Lung (tissue), 12 donors: ENCODE measurements around the gene HSD11B1L. TPM values are rescaled to one million over a fixed set of nuclear protein-coding genes. Genes with fewer than 3 reads are reported as not detected.
A peak's percentile ranks its signal among the peaks of the same experiment; 100 is the strongest.
"Not testable (repeated sequence)": the region's sequence is repeated elsewhere in the genome, so short reads cannot be mapped to it uniquely, and the experiment has no call there.

Experiments used
- ATAC-seq: fragments of 200-7000 bp; cut with Tn5 transposase; one replicate; pipeline ENCODE4 v1.9.1; 2020; ENCODE audit warnings: moderate number of reproducible peaks; ENCODE audit not compliant: insufficient read depth, low FRiP score
- DNase-seq, 3 donors: peaks; one replicate each; pipeline ENCODE4 v3.0.0-alpha.2; 2013 to 2017
- H3K27ac ChIP-seq, 2 donors: one replicate each; pipeline ENCODE4 v1.5.1; 2013; ENCODE audit warnings: mild to moderate bottlenecking in 2 of 2, moderate library complexity in 2 of 2, control low read depth in 1 of 2, inconsistent platforms in 1 of 2, low read depth in 1 of 2, low read length in 1 of 2
- H3K27me3 ChIP-seq, 3 donors: one replicate each; pipeline ENCODE4 v1.5.1; 2013; ENCODE audit warnings: low read length in 2 of 3; ENCODE audit not compliant: control insufficient read depth in 3 of 3, insufficient read depth in 3 of 3
- H3K36me3 ChIP-seq, 4 donors: one replicate each; pipeline ENCODE4 v1.5.1; 2013; ENCODE audit warnings: low read length in 4 of 4, mild to moderate bottlenecking in 1 of 4, moderate library complexity in 1 of 4; ENCODE audit not compliant: control insufficient read depth in 4 of 4, insufficient read depth in 4 of 4
- H3K4me1 ChIP-seq, 5 donors: one replicate each; pipeline ENCODE4 v1.5.1; 2013; ENCODE audit warnings: low read length in 5 of 5, mild to moderate bottlenecking in 2 of 5, moderate library complexity in 1 of 5; ENCODE audit not compliant: control insufficient read depth in 5 of 5, insufficient read depth in 5 of 5
- H3K4me3 ChIP-seq: one replicate; pipeline ENCODE4 v1.5.1; 2013; ENCODE audit warnings: mild to moderate bottlenecking, control low read depth, moderate library complexity
- H3K9ac ChIP-seq, 2 donors: one replicate each; pipeline ENCODE4 v1.5.1; 2013; ENCODE audit warnings: low read length in 2 of 2, control low read depth in 1 of 2; ENCODE audit not compliant: insufficient read depth in 1 of 2
- H3K9me3 ChIP-seq, 4 donors: one replicate each; pipeline ENCODE4 v1.5.1; 2013; ENCODE audit warnings: low read length in 3 of 4, mild to moderate bottlenecking in 1 of 4, moderate library complexity in 1 of 4; ENCODE audit not compliant: control insufficient read depth in 4 of 4, insufficient read depth in 3 of 4
- CTCF ChIP-seq: IDR thresholded peaks from 2 replicates; pipeline ENCODE4 v1.5.1; 2012; ENCODE audit warnings: mild to moderate bottlenecking; ENCODE audit errors: control extremely low read depth, extremely low read depth
- WGBS, 2 donors: extraction: QIAGEN DNeasy Blood & Tissue Kit; methylation state at CpG; one replicate each; pipeline ENCODE4 v1.1.7; 2013; 5-methylcytosine and 5-hydroxymethylcytosine counted together
- polyA plus RNA-seq, 2 donors: library from polyadenylated mRNA; stranded (reverse); fragments of 200-250 nt; gene quantifications; one replicate each; pipeline ENCODE4 v1.2.1, GENCODE V29; 2013
- total RNA-seq, 2 donors: library from RNA; depleted of rRNA in 1 of 2; stranded (reverse); fragments of >200 nt in 1 of 2; gene quantifications; one replicate each; pipeline ENCODE4 v1.2.1, GENCODE V29; 2014 to 2021
- donor health status: control.
- donor health status: control.
- donor health status: Bipolar disorder and iron deficiency.
- donor health status: healthy.
- donor health status: DM: yes; HTN: yes; CAD: no.

HSD11B1L gene
- total and polyA plus RNA-seq, 4 donors: 7.5 to 12.2 (median 9.2) TPM

GRCh38 chr19:5719961-5720790 lies 39.3 kb downstream of the HSD11B1L start, which contains the start of the genes CATSPERD and LONP1:
TSS of gene CATSPERD (plus strand) at chr19:5720637. CDS start at chr19:5720738, 101 bp downstream.
TSS of gene LONP1 (minus strand) at chr19:5720146. CDS start at chr19:5720132, 14 bp downstream.
- Histone ChIP-seq H3K27me3 (no peaks in the 10 kb centered on the region), H3K9ac (peak within 1 kb of the TSS; percentile 80 to 94), H3K4me3 (peak within 1 kb of the TSS; percentile 96), H3K4me1 (peaks cover 0 to 12% (median 8%) of the 10 kb centered on the region in 5 donors), H3K9me3 (no peaks in the 10 kb centered on the region), H3K36me3 (no peaks in the 10 kb centered on the region), H3K27ac (peak within 1 kb of the TSS; percentile 96 to 97)
- DNase-seq (peak; percentile 99 to 100 (median 99)), ATAC-seq (peak; percentile 96)
- TF ChIP-seq CTCF: peak; percentile 88
- WGBS, 2 donors: 0% methylated on average over 84 to 90 of the region's 90 CpGs

GRCh38 chr19:5727453-5728050 lies 46.7 kb downstream of the HSD11B1L start:
- Histone ChIP-seq H3K27me3 (no peaks in the 10 kb centered on the region), H3K9me3 (peaks cover 0 to 6% (median 0%) of the 10 kb centered on the region in 4 donors), H3K4me3 (no peak overlapping the region), H3K9ac (no peak overlapping the region), H3K36me3 (no peaks in the 10 kb centered on the region), H3K4me1 (no peaks in the 10 kb centered on the region), H3K27ac (no peak overlapping the region)
- 96 to 98% methylated on average over 4 of the region's 4 CpGs for WGBS, 2 donors
- no peak for TF ChIP-seq CTCF
- DNase-seq: no peak
- no peak for ATAC-seq

- not testable (repeated sequence) for H3K9ac ChIP-seq, ATAC-seq, H3K4me3 ChIP-seq, H3K27ac ChIP-seq, H3K36me3 ChIP-seq, H3K9me3 ChIP-seq, H3K27me3 ChIP-seq, H3K4me1 ChIP-seq, DNase-seq
- 80 to 93% methylated on average over 2 of the region's 2 CpGs for WGBS, 2 donors
Measured at GRCh38 chr19:5733172-5733571, 52.3 kb downstream of the HSD11B1L start.

Other genes starting within 250 kb of the HSD11B1L start
- not detected for gene ZNRF4, start 225.6 kb upstream of the HSD11B1L start, total RNA-seq
- gene ZNRF4, start 225.6 kb upstream of the HSD11B1L start, polyA plus RNA-seq: not detected
- gene TINCR, start 113.1 kb upstream of the HSD11B1L start, total RNA-seq: 1 to 10 TPM; 1.8 to 2.0 TPM
- gene TINCR, start 113.1 kb upstream of the HSD11B1L start, polyA plus RNA-seq: 1 to 10 TPM; 1.0 to 2.0 TPM
- gene SAFB2, start 58.3 kb upstream of the HSD11B1L start, total RNA-seq: 10 to 100 TPM; 85.0 to 88.6 TPM
- gene SAFB2, start 58.3 kb upstream of the HSD11B1L start, polyA plus RNA-seq: 10 to 100 TPM; 39.7 to 51.9 TPM
- gene SAFB, start 57.9 kb upstream of the HSD11B1L start, total RNA-seq: 100 to 1,000 TPM in 1 of 2 donors, 10 to 100 TPM in 1; 88.2 to 130 TPM
- gene SAFB, start 57.9 kb upstream of the HSD11B1L start, polyA plus RNA-seq: 10 to 100 TPM; 59.5 to 67.2 TPM
- 10 to 100 TPM; 26.6 to 78.2 TPM for gene MICOS13, start 511 bp upstream of the HSD11B1L start, total RNA-seq
- gene MICOS13, start 511 bp upstream of the HSD11B1L start, polyA plus RNA-seq: 100 to 1,000 TPM in 1 of 2 donors, 10 to 100 TPM in 1; 77.1 to 184 TPM
- 100 to 1,000 TPM; 309 to 612 TPM for gene RPL36, start 9.3 kb downstream of the HSD11B1L start, total RNA-seq
- 1,000 to 10,000 TPM in 1 of 2 donors, 100 to 1,000 TPM in 1; 793 to 1,934 TPM for gene RPL36, start 9.3 kb downstream of the HSD11B1L start, polyA plus RNA-seq
- 10 to 100 TPM; 41.0 to 89.6 TPM for gene LONP1, start 39.1 kb downstream of the HSD11B1L start, total RNA-seq
- 10 to 100 TPM; 63.0 to 75.0 TPM for gene LONP1, start 39.1 kb downstream of the HSD11B1L start, polyA plus RNA-seq
- gene CATSPERD, start 39.6 kb downstream of the HSD11B1L start, total RNA-seq: 10 to 100 TPM in 1 of 2 donors, 1 to 10 TPM in 1; 8.2 to 10.0 TPM
- gene CATSPERD, start 39.6 kb downstream of the HSD11B1L start, polyA plus RNA-seq: 10 to 100 TPM in 1 of 2 donors, 1 to 10 TPM in 1; 8.4 to 11.3 TPM
- gene PRR22, start 103.7 kb downstream of the HSD11B1L start, total RNA-seq: 1 to 10 TPM in 1 of 2 donors, under 1 TPM in 1; 0.20 to 6.1 TPM
- 1 to 10 TPM; 2.6 to 6.8 TPM for gene PRR22, start 103.7 kb downstream of the HSD11B1L start, polyA plus RNA-seq
- 10 to 100 TPM; 18.5 to 47.0 TPM for gene DUS3L, start 110.1 kb downstream of the HSD11B1L start, total RNA-seq
- 10 to 100 TPM; 32.7 to 40.8 TPM for gene DUS3L, start 110.1 kb downstream of the HSD11B1L start, polyA plus RNA-seq
- gene NRTN, start 124.0 kb downstream of the HSD11B1L start, total RNA-seq: 1 to 10 TPM in 1 of 2 donors, under 1 TPM in 1; 0.23 to 3.3 TPM
- gene NRTN, start 124.0 kb downstream of the HSD11B1L start, polyA plus RNA-seq: 1 to 10 TPM; 1.2 to 1.7 TPM
- gene FUT6, start 158.7 kb downstream of the HSD11B1L start, total RNA-seq: 1 to 10 TPM in 1 of 2 donors, not detected in 1; 1.9 TPM
- gene FUT6, start 158.7 kb downstream of the HSD11B1L start, polyA plus RNA-seq: 1 to 10 TPM in 1 of 2 donors, under 1 TPM in 1; 0.67 to 2.6 TPM
- 10 to 100 TPM in 1 of 2 donors, 1 to 10 TPM in 1; 1.5 to 31.4 TPM for gene FUT3, start 170.4 kb downstream of the HSD11B1L start, total RNA-seq
- gene FUT3, start 170.4 kb downstream of the HSD11B1L start, polyA plus RNA-seq: 10 to 100 TPM; 11.3 to 25.1 TPM
- gene FUT5, start 189.5 kb downstream of the HSD11B1L start, total RNA-seq: not detected
- not detected for gene FUT5, start 189.5 kb downstream of the HSD11B1L start, polyA plus RNA-seq
- 100 to 1,000 TPM in 1 of 2 donors, 10 to 100 TPM in 1; 52.5 to 219 TPM for gene NDUFA11, start 222.8 kb downstream of the HSD11B1L start, total RNA-seq
- 100 to 1,000 TPM; 337 to 344 TPM for gene NDUFA11, start 222.8 kb downstream of the HSD11B1L start, polyA plus RNA-seq
- 1 to 10 TPM; 6.3 to 7.2 TPM for gene VMAC, start 223.8 kb downstream of the HSD11B1L start, total RNA-seq
- gene VMAC, start 223.8 kb downstream of the HSD11B1L start, polyA plus RNA-seq: 1 to 10 TPM; 3.3 to 5.0 TPM
- 100 to 1,000 TPM; 333 to 360 TPM for gene CAPS, start 233.2 kb downstream of the HSD11B1L start, total RNA-seq
- gene CAPS, start 233.2 kb downstream of the HSD11B1L start, polyA plus RNA-seq: 100 to 1,000 TPM in 1 of 2 donors, 10 to 100 TPM in 1; 90.2 to 113 TPM